GM23248 (cell line): ENCODE results near the gene CPLANE1. TPM values are rescaled to one million over a fixed set of nuclear protein-coding genes. Genes with fewer than 3 reads are reported as not detected.
A peak's percentile ranks its signal among the peaks of the same experiment; 100 is the strongest.

Source experiments
- DNase-seq: peaks from one replicate; pipeline ENCODE4 v3.0.0-alpha.2; 2015
- H2AFZ ChIP-seq: fragments of 200-600 bp; sonication (generic); 2 replicates; pipeline ENCODE4 v1.6.1; 2016; ENCODE audit warnings: antibody characterized with exemption
- H3F3A ChIP-seq: fragments of 200-600 bp; sonication (generic); 2 replicates; pipeline ENCODE4 v1.6.1; 2016; ENCODE audit warnings: mild to moderate bottlenecking, antibody characterized with exemption, mixed run types; ENCODE audit not compliant: insufficient read depth
- H3K27ac ChIP-seq: fragments of 200-600 bp; sonication (generic); 2 replicates; pipeline ENCODE4 v1.5.1; 2016; ENCODE audit warnings: mild to moderate bottlenecking
- H3K27me3 ChIP-seq: fragments of 200-600 bp; sonication (generic); replicated peaks from 2 replicates; pipeline ENCODE4 v1.6.1; 2016; ENCODE audit warnings: mild to moderate bottlenecking; ENCODE audit not compliant: insufficient read depth
- H3K36me3 ChIP-seq: fragments of 200-600 bp; sonication (generic); 2 replicates; pipeline ENCODE4 v1.6.1; 2016; ENCODE audit warnings: low read depth, mild to moderate bottlenecking
- H3K4me1 ChIP-seq: fragments of 200-600 bp; sonication (generic); 2 replicates; pipeline ENCODE4 v1.6.1; 2016; ENCODE audit warnings: mild to moderate bottlenecking; ENCODE audit not compliant: insufficient read depth
- H3K4me2 ChIP-seq: fragments of 200-600 bp; sonication (generic); one replicate; pipeline ENCODE4 v1.6.1; 2016; ENCODE audit warnings: mild to moderate bottlenecking; ENCODE audit not compliant: unreplicated experiment
- H3K4me3 ChIP-seq: fragments of 200-600 bp; sonication (generic); 2 replicates; pipeline ENCODE4 v1.5.1; 2016; ENCODE audit warnings: mild to moderate bottlenecking
- H3K79me2 ChIP-seq: fragments of 200-600 bp; sonication (generic); 2 replicates; pipeline ENCODE4 v1.6.1; 2016; ENCODE audit warnings: mild to moderate bottlenecking; ENCODE audit not compliant: insufficient read depth
- H3K9ac ChIP-seq: fragments of 200-600 bp; sonication (generic); 2 replicates; pipeline ENCODE4 v1.6.1; 2016; ENCODE audit warnings: mild to moderate bottlenecking
- H3K9me2 ChIP-seq: fragments of 200-600 bp; sonication (generic); 2 replicates; pipeline ENCODE4 v1.6.1; 2016; ENCODE audit warnings: mixed run types, mild to moderate bottlenecking, moderate library complexity; ENCODE audit not compliant: insufficient read depth
- H3K9me3 ChIP-seq: fragments of 200-600 bp; sonication (generic); one replicate; pipeline ENCODE4 v1.6.1; 2017; ENCODE audit warnings: low read depth
- H4K20me1 ChIP-seq: fragments of 200-600 bp; sonication (generic); 2 replicates; pipeline ENCODE4 v1.6.0; 2016; ENCODE audit not compliant: insufficient read depth
- EZH2 ChIP-seq: fragments of 200-600 bp; sonication (generic); IDR thresholded peaks from 2 replicates; pipeline ENCODE4 v1.6.1; 2018; ENCODE audit warnings: antibody characterized with exemption, mild to moderate bottlenecking; ENCODE audit not compliant: insufficient read depth, poor library complexity, severe bottlenecking
- EZH2phosphoT487 ChIP-seq: fragments of 200-600 bp; sonication (generic); IDR thresholded peaks from 2 replicates; pipeline ENCODE4 v1.6.1; 2018; ENCODE audit warnings: antibody characterized with exemption, moderate library complexity, mild to moderate bottlenecking, low read depth; ENCODE audit not compliant: insufficient read depth
- WGBS, 2 experiments: methylation state at CpG; one replicate each; pipeline ENCODE4 v1.1.6; 2015 to 2017; ENCODE audit warnings: low lambda C conversion rate in 2 of 2, low coverage in 1 of 2; ENCODE audit errors: missing lambda C conversion rate in 2 of 2; 5-methylcytosine and 5-hydroxymethylcytosine counted together
- in situ Hi-C: fragments of 300-500 bp; cut with MboI; formaldehyde crosslinking; loops from 2 replicates; pipeline ENCODE4 v1.15.0; 2020
- polyA plus RNA-seq: library from polyadenylated mRNA; unstranded; fragments of >200 nt; fragmentation: Nextera tagmentation; extraction: Ambion mirVana; gene quantifications from 2 replicates; pipeline ENCODE4 v1.2.1, GENCODE V29; 2016
- total RNA-seq: library from RNA; depleted of rRNA; stranded (reverse); fragments of >200 nt; shearing (Covaris generic); gene quantifications from 2 replicates; pipeline ENCODE4 v1.2.3, GENCODE V29; 2014

CPLANE1 gene
- total and polyA plus RNA-seq, 2 experiments from 2014 or later = 7.5 to 24.6 TPM

- H3K27me3 ChIP-seq = no peaks in the 10 kb centered on the region
- no peak for DNase-seq
- peaks cover 17% of the 10 kb centered on the region for H3K4me1 ChIP-seq
- H4K20me1 ChIP-seq = no peaks in the 10 kb centered on the region
- H2AFZ ChIP-seq = peak overlapping the region; percentile 98
- peak overlapping the region; percentile 80 for H3K4me3 ChIP-seq
- WGBS, 2 experiments = 66 to 67% methylated on average over 10 of the region's 10 CpGs
- H3K4me2 ChIP-seq = peak overlapping the region; percentile 88
- H3K9me2 ChIP-seq = no peaks in the 10 kb centered on the region
- H3K9me3 ChIP-seq = no peaks in the 10 kb centered on the region
- in situ Hi-C loops = no loop called here
- H3F3A ChIP-seq = peaks cover 9% of the 10 kb centered on the region
- H3K27ac ChIP-seq = peak overlapping the region; percentile 62; the same call in 1 of the 2 replicates
- H3K79me2 ChIP-seq = peaks cover 34% of the 10 kb centered on the region
- H3K9ac ChIP-seq = peak overlapping the region; percentile 88
- no peaks in the 10 kb centered on the region for H3K36me3 ChIP-seq
- no peak for TF ChIP-seq EZH2phosphoT487
- TF ChIP-seq EZH2 = no peak
Measured at GRCh38 chr5:37249815-37250164, 614 bp upstream of the CPLANE1 start.

- H3K36me3 ChIP-seq = 0 out of 2 replicates have a peak, but pooled peaks cover 5% of the 10 kb centered on the region
- peak overlapping the region; percentile 62 for H3K27ac ChIP-seq
- DNase-seq = peak; percentile 56
- H3K9me3 ChIP-seq = no peaks in the 10 kb centered on the region
- H3K79me2 ChIP-seq = peaks cover 41% of the 10 kb centered on the region
- H3K4me1 ChIP-seq = peaks cover 17% of the 10 kb centered on the region
- peak overlapping the region; percentile 88 for H3K9ac ChIP-seq
- TF ChIP-seq EZH2phosphoT487 = no peak
- TF ChIP-seq EZH2 = no peak
- H3K4me3 ChIP-seq = peak overlapping the region; percentile 80
- H4K20me1 ChIP-seq = no peaks in the 10 kb centered on the region
- H3K4me2 ChIP-seq = peak overlapping the region; percentile 88
- WGBS, 2 experiments = 3 to 6% methylated on average over 19 of the region's 19 CpGs
- in situ Hi-C loops = no loop called here
- no peaks in the 10 kb centered on the region for H3K9me2 ChIP-seq
- H3F3A ChIP-seq = peaks cover 9% of the 10 kb centered on the region
- H2AFZ ChIP-seq = peak overlapping the region; percentile 98
- no peaks in the 10 kb centered on the region for H3K27me3 ChIP-seq
Measured at GRCh38 chr5:37248421-37248969, 681 bp downstream of the CPLANE1 start.

- no peaks in the 10 kb centered on the region for H4K20me1 ChIP-seq
- no peak overlapping the region for H3K9ac ChIP-seq
- H3K9me2 ChIP-seq = no peaks in the 10 kb centered on the region
- H3K4me1 ChIP-seq = peaks cover 17% of the 10 kb centered on the region
- TF ChIP-seq EZH2phosphoT487 = no peak
- TF ChIP-seq EZH2 = no peak
- peaks cover 9% of the 10 kb centered on the region for H3F3A ChIP-seq
- WGBS, 2 experiments = 92 to 97% methylated on average over 4 of the region's 4 CpGs
- no peak overlapping the region for H2AFZ ChIP-seq
- H3K9me3 ChIP-seq = no peaks in the 10 kb centered on the region
- H3K4me3 ChIP-seq = peak overlapping the region; percentile 80
- H3K4me2 ChIP-seq = peak overlapping the region; percentile 88
- H3K27ac ChIP-seq = no peak overlapping the region
- 0 out of 2 replicates have a peak, but pooled peaks cover 5% of the 10 kb centered on the region for H3K36me3 ChIP-seq
- in situ Hi-C loops = no loop called here
- no peak for DNase-seq
- H3K27me3 ChIP-seq = no peaks in the 10 kb centered on the region
- peaks cover 45% of the 10 kb centered on the region for H3K79me2 ChIP-seq
Measured at GRCh38 chr5:37247496-37247895, 1.7 kb downstream of the CPLANE1 start.

GRCh38 chr5:37247036-37247435 is 2.1 kb downstream of the CPLANE1 start:
- no peak for DNase-seq
- peaks cover 45% of the 10 kb centered on the region for H3K79me2 ChIP-seq
- no peaks in the 10 kb centered on the region for H3K9me2 ChIP-seq
- WGBS, 2 experiments = 71 to 84% methylated on average over 1 of the region's 1 CpG
- H3K27ac ChIP-seq = no peak overlapping the region
- H3K36me3 ChIP-seq = 0 out of 2 replicates have a peak, but pooled peaks cover 5% of the 10 kb centered on the region
- peaks cover 9% of the 10 kb centered on the region for H3F3A ChIP-seq
- no peaks in the 10 kb centered on the region for H3K9me3 ChIP-seq
- H3K27me3 ChIP-seq = no peaks in the 10 kb centered on the region
- H4K20me1 ChIP-seq = no peaks in the 10 kb centered on the region
- no peak for TF ChIP-seq EZH2
- no peak for TF ChIP-seq EZH2phosphoT487
- peak overlapping the region; percentile 80 for H3K4me3 ChIP-seq
- in situ Hi-C loops = no loop called here
- peak overlapping the region; percentile 88 for H3K4me2 ChIP-seq
- no peak overlapping the region for H2AFZ ChIP-seq
- no peak overlapping the region for H3K9ac ChIP-seq
- H3K4me1 ChIP-seq = peaks cover 17% of the 10 kb centered on the region
